ENCODE measurements around the gene CUEDC2. TPM values are rescaled to one million over a fixed set of nuclear protein-coding genes. Genes with fewer than 3 reads are reported as not detected.

Gene CUEDC2
- polyA plus RNA-seq (169 and 194 TPM in 2 replicates), polyA minus RNA-seq (76.2 and 79.9 TPM in 2 replicates)

- H4K20me1 ChIP-seq (ENCODE audit: insufficient read depth): no peaks in the 10 kb centered on the region
- peaks cover 10% of the 10 kb centered on the region for H3K27me3 ChIP-seq (ENCODE audit: insufficient read depth, low read depth, low read length)
- H3K4me3 ChIP-seq (ENCODE audit: low read length): peak within 1 kb of the TSS; percentile 91
- H3K9me3 ChIP-seq (ENCODE audit: low read length): no peaks in the 10 kb centered on the region
- TF ChIP-seq POLR2AphosphoS5 (IDR thresholded peaks at IDR 0.05): peak; percentile 91
- TF ChIP-seq MXI1 (conservative IDR thresholded peaks at IDR 0.05; ENCODE audit: poor library complexity, severe bottlenecking): peak; percentile 66
- no peak for TF ChIP-seq RAD21 (conservative IDR thresholded peaks at IDR 0.05)
- TF ChIP-seq TAF1 (IDR thresholded peaks at IDR 0.05; ENCODE audit: low read depth): peak; percentile 89
- no peak for TF ChIP-seq EP300 (conservative IDR thresholded peaks at IDR 0.05; ENCODE audit: poor library complexity, severe bottlenecking)
- TF ChIP-seq SMC3 (conservative IDR thresholded peaks at IDR 0.05; ENCODE audit: poor library complexity): no peak
- peak; percentile 46 for TF ChIP-seq REST (IDR thresholded peaks at IDR 0.05; ENCODE audit: borderline replicate concordance)
- no peak for TF ChIP-seq EZH2 (IDR thresholded peaks at IDR 0.05; ENCODE audit: borderline replicate concordance, insufficient read depth, low read length, poor library complexity, severe bottlenecking)
- TF ChIP-seq CTCF (IDR thresholded peaks at IDR 0.05; ENCODE audit: poor library complexity, severe bottlenecking): peak; percentile 40
- H3K9me2 ChIP-seq (ENCODE audit: insufficient read depth, low read length): no peaks in the 10 kb centered on the region
- H3K4me2 ChIP-seq (ENCODE audit: low read length): peak within 1 kb of the TSS; percentile 98
- H3K27ac ChIP-seq (ENCODE audit: low read length): peak within 1 kb of the TSS; percentile 71
- H3F3A ChIP-seq (ENCODE audit: insufficient read depth, low read length, poor library complexity, severe bottlenecking): no peaks in the 10 kb centered on the region
- H2AFZ ChIP-seq (ENCODE audit: low read depth, low read length): peak within 1 kb of the TSS; percentile 56
- H3K79me2 ChIP-seq (replicated peaks; ENCODE audit: insufficient read depth, low read length): peaks cover 10% of the 10 kb centered on the region
- H3K36me3 ChIP-seq (ENCODE audit: insufficient read depth, low read length): no peaks in the 10 kb centered on the region
- peak within 1 kb of the TSS; percentile 91 for H3K9ac ChIP-seq (ENCODE audit: low read length)
Measured at GRCh38 chr10:102432162-102432950, at the start of gene CUEDC2. Gene CUEDC2 (minus strand): TSS chr10:102432574. CDS start chr10:102425188, 7,386 bp downstream.

- Histone ChIP-seq H3K27ac (ENCODE audit: low read length) (no peak overlapping the region), H3K36me3 (ENCODE audit: insufficient read depth, low read length) (no peaks in the 10 kb centered on the region), H3K79me2 (replicated peaks; ENCODE audit: insufficient read depth, low read length) (no peaks in the 10 kb centered on the region), H3K9me2 (ENCODE audit: insufficient read depth, low read length) (no peaks in the 10 kb centered on the region), H3K9me3 (ENCODE audit: low read length) (no peaks in the 10 kb centered on the region), H3K4me2 (ENCODE audit: low read length) (no peak overlapping the region), H3F3A (ENCODE audit: insufficient read depth, low read length, poor library complexity, severe bottlenecking) (no peaks in the 10 kb centered on the region), H4K20me1 (ENCODE audit: insufficient read depth) (no peaks in the 10 kb centered on the region), H3K9ac (ENCODE audit: low read length) (no peak overlapping the region), H3K4me3 (ENCODE audit: low read length) (no peak overlapping the region), H3K27me3 (ENCODE audit: insufficient read depth, low read depth, low read length) (no peaks in the 10 kb centered on the region), H2AFZ (ENCODE audit: low read depth, low read length) (no peak overlapping the region)
- TF ChIP-seq EP300 (conservative IDR thresholded peaks at IDR 0.05; ENCODE audit: poor library complexity, severe bottlenecking): no peak
Measured at GRCh38 chr10:102480396-102480795, 48.0 kb upstream of the CUEDC2 start.

All from neural cell (in vitro differentiated cells).